Measurements from ENCODE around the gene AMDHD2. TPM values are rescaled to one million over a fixed set of nuclear protein-coding genes. Genes with fewer than 3 reads are reported as not detected.
A peak's percentile ranks its signal among the peaks of the same experiment; 100 is the strongest.

The AMDHD2 gene
- total RNA-seq, 2 donors from 2014 or later = 10.6 to 12.6 TPM

GRCh38 chr16:2499890-2500429, 20.2 kb upstream of the AMDHD2 start:
- no peak overlapping the region for H3K27ac ChIP-seq
- peaks cover 7% of the 10 kb centered on the region for H3K36me3 ChIP-seq
- no peak for DNase-seq (ENCODE audit: low spot score)
- no peaks in the 10 kb centered on the region for H3K9me3 ChIP-seq
- H3K27me3 ChIP-seq = no peaks in the 10 kb centered on the region
- no peak overlapping the region for H3K4me3 ChIP-seq
- peaks cover 0 to 52% of the 10 kb centered on the region in 2 donors for H3K4me1 ChIP-seq
- TF ChIP-seq, protein P1, sequence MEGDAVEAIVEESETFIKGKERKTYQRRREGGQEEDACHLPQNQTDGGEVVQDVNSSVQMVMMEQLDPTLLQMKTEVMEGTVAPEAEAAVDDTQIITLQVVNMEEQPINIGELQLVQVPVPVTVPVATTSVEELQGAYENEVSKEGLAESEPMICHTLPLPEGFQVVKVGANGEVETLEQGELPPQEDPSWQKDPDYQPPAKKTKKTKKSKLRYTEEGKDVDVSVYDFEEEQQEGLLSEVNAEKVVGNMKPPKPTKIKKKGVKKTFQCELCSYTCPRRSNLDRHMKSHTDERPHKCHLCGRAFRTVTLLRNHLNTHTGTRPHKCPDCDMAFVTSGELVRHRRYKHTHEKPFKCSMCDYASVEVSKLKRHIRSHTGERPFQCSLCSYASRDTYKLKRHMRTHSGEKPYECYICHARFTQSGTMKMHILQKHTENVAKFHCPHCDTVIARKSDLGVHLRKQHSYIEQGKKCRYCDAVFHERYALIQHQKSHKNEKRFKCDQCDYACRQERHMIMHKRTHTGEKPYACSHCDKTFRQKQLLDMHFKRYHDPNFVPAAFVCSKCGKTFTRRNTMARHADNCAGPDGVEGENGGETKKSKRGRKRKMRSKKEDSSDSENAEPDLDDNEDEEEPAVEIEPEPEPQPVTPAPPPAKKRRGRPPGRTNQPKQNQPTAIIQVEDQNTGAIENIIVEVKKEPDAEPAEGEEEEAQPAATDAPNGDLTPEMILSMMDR (IDR thresholded peaks at IDR 0.05) = no peak

GRCh38 chr16:2500430-2500917, 19.7 kb upstream of the AMDHD2 start:
- TF ChIP-seq, protein P1 (IDR thresholded peaks at IDR 0.05) = no peak
- H3K4me3 ChIP-seq = no peak overlapping the region
- H3K27me3 ChIP-seq = no peaks in the 10 kb centered on the region
- H3K4me1 ChIP-seq = peaks cover 0 to 54% of the 10 kb centered on the region in 2 donors
- no peak overlapping the region for H3K27ac ChIP-seq
- H3K9me3 ChIP-seq = no peaks in the 10 kb centered on the region
- DNase-seq (ENCODE audit: low spot score) = no peak
- peaks cover 7% of the 10 kb centered on the region for H3K36me3 ChIP-seq

DNA sequence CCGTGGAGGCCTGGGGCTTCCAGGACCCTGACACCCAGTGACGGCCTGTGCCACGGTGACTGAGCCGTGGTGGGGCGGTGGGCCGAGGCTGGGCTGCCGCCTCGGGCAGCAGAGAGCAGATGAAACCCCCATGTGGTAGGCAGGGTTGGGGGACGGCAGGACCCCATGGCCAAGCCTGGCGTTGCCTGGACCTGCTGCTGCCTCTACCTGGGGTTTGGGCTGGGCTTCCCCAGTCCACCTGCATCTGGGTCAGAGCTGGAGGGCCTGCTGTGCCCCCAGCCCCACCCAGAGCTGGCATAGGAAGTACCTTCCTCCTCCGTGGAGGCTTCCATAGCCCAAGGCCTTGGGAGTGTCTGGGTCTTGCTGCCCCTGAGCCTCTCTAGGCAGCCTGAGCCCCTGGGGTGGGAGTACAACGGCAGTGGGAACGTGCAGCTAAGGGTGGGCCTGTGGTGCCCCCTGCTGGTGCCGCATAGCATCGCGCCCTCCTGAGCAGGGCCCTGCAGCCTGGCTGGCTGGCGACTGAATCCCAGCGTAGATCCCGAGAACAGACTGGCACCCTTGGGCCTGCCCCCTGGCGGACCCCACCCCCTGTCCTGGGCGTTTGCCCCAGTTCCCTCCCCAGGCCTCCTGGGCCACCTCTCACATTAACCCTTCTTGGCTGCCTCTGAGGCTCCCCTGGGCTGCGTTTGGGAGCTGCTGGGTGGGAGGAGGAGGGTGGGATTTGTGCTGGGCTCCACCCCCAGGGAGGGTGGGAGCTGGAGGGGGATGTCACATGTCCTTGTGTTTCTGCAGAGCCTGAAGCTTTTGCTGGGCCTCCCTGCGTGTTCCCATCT, 19.0 kb upstream of the AMDHD2 start:
- peaks cover 0 to 59% of the 10 kb centered on the region in 2 donors for H3K4me1 ChIP-seq

DNA sequence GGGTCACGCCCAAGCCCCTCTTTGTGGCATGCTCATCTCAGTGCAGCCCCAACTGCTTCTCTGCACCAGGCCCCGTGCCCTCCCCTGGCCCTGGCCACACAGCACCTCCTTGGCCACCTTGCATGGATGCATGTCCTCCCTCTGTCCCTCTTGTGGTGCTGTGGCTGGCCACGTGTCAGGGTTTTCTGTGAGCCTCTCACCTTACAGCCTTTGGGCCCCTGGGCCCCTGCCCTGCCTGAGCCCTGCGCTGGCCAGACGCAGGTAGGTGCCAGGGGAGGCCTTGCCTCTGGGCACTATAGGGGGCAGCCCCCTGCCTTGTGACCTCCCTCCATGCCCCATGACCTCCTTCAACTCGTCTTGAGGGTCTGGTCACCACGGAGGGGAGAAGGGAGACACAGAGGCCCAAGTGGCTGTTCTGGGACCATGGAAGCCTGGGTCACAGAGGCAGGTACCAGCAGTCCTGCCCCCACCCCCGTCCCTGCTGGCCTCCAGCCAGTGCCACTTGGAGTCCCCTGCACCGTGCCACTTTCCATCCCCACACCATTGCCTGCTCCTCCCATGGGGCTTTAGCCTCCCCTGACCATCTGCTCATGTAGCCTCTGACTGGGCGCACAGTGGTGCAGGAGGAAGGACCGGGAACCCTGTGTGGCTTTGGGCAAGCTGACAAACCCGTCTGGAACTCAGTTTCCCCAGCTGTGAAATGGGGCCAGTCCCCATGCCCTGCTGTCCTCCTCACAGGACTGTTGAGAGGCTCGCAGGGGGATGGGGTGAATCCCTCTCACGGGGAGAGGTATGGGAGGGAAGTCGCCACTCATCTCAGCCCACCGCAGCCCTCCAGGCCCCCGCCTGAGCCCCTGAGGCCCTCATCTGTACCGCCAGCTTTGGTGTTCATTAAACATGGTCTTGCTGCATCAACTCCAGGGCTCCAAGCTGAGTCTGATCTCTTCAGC, 17.9 kb upstream of the AMDHD2 start:
- peaks cover 0 to 54% of the 10 kb centered on the region in 2 donors for H3K4me1 ChIP-seq
- TF ChIP-seq, protein P1 (IDR thresholded peaks at IDR 0.05) = no peak
- H3K4me3 ChIP-seq = no peak overlapping the region
- peak overlapping the region; percentile 11 to 63 for H3K27ac ChIP-seq
- no peaks in the 10 kb centered on the region for H3K27me3 ChIP-seq
- H3K9me3 ChIP-seq = no peaks in the 10 kb centered on the region
- no peak for DNase-seq (ENCODE audit: low spot score)
- no peaks in the 10 kb centered on the region for H3K36me3 ChIP-seq

More for the DNA sequence above, 19.0 kb upstream of the AMDHD2 start:
- peaks cover 6% of the 10 kb centered on the region for H3K36me3 ChIP-seq
- peak overlapping the region in 1 of 2 donors; percentile 32 for H3K4me3 ChIP-seq
- DNase-seq (ENCODE audit: low spot score) = peak; percentile 85
- H3K9me3 ChIP-seq = no peaks in the 10 kb centered on the region
- peak overlapping the region; percentile 44 to 63 for H3K27ac ChIP-seq
- TF ChIP-seq, protein P1 (IDR thresholded peaks at IDR 0.05) = peak; percentile 92 to 100
- H3K27me3 ChIP-seq = no peaks in the 10 kb centered on the region

- Histone ChIP-seq H3K36me3 (no peaks in the 10 kb centered on the region), H3K27ac (peak overlapping the region; percentile 6 to 59), H3K9me3 (no peaks in the 10 kb centered on the region), H3K4me3 (no peak overlapping the region), H3K4me1 (peaks cover 0 to 31% of the 10 kb centered on the region in 2 donors), H3K27me3 (no peaks in the 10 kb centered on the region)
- TF ChIP-seq, protein P1 (IDR thresholded peaks at IDR 0.05) = no peak
- no peak for DNase-seq (ENCODE audit: low spot score)
These were observed 14.5 kb upstream of the AMDHD2 start for GRCh38 chr16:2505695-2506094.
